GM12892 (cell line): ENCODE results near the gene COL6A3.

Source experiments
- POLR2A ChIP-seq: IDR thresholded peaks from 2 replicates; pipeline ENCODE4 v1.6.1; 2011; ENCODE audit warnings: low read depth, low read length, control low read depth
- POLR2AphosphoS5 ChIP-seq: IDR thresholded peaks from 2 replicates; pipeline ENCODE4 v1.6.1; 2011; ENCODE audit warnings: low read depth, low read length, control low read depth
- TAF1 ChIP-seq: IDR thresholded peaks from 2 replicates; pipeline ENCODE4 v1.6.1; 2011; ENCODE audit warnings: low read depth, mild to moderate bottlenecking, control low read depth, low read length, borderline replicate concordance

DNA sequence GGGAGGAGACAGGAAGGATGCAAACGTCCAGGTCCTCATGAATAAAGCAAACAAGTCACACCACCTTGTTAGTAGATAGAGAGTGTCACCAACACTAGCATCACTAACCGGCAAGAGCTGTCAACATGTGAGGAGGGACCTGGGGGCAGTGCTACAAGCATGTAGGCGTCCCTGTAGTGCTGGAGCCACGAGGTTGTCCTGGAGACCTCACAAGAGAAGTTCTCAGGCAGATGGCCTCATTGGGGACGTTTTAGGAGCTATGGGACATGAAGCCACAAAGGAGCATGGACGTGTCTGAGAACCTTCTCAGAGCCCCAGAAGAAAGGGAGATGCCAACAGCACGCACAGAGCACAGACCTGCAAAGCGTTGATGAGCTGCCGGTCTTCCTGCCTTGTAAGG is 70.0 kb downstream of the COL6A3 start:
- no peak for TF ChIP-seq POLR2A
- TF ChIP-seq TAF1: no peak
- TF ChIP-seq POLR2AphosphoS5: no peak
